Fibroblast of pulmonary artery (primary cell): ENCODE results near the gene FRAT2.
"Not testable (repeated sequence)": the region's sequence is repeated elsewhere in the genome, so short reads cannot be mapped to it uniquely, and the experiment has no call there.

Source experiments
- DNase-seq: peaks from one replicate; pipeline ENCODE4 v3.0.0-alpha.2; 2010; ENCODE audit warnings: low read depth
- H3K4me3 ChIP-seq: replicated peaks from 2 replicates; pipeline ENCODE4 v1.5.1; 2011; ENCODE audit warnings: low read depth, mild to moderate bottlenecking, control low read depth, low read length, moderate library complexity
- CTCF ChIP-seq: IDR thresholded peaks from 2 replicates; pipeline ENCODE4 v1.5.1; 2011; ENCODE audit warnings: mild to moderate bottlenecking, control low read depth, low read length, inconsistent platforms; ENCODE audit errors: missing control alignments

The FRAT2 gene

GRCh38 chr10:97292097-97292861, 42.2 kb downstream of the FRAT2 start, which contains the start of gene ARHGAP19:
TSS of gene ARHGAP19 (minus strand) at chr10:97292637. CDS start at chr10:97292627, 10 bp downstream.
- peak within 1 kb of the TSS; percentile 80 for H3K4me3 ChIP-seq
- DNase-seq = peak; percentile 99
- peak; percentile 0 for TF ChIP-seq CTCF

GRCh38 chr10:97291357-97292096, 43.0 kb downstream of the FRAT2 start:
- TF ChIP-seq CTCF = no peak
- no peak for DNase-seq
- H3K4me3 ChIP-seq = peak overlapping the region; percentile 80

GRCh38 chr10:97290576-97291356, 43.8 kb downstream of the FRAT2 start:
- H3K4me3 ChIP-seq, DNase-seq: not testable (repeated sequence)

- not testable (repeated sequence) for DNase-seq, H3K4me3 ChIP-seq
These were observed 44.5 kb downstream of the FRAT2 start for GRCh38 chr10:97290076-97290475.
